ENCODE data around the gene SEC61A2.
"Not testable (repeated sequence)": the region's sequence is repeated elsewhere in the genome, so short reads cannot be mapped to it uniquely, and the experiment has no call there.

Gene SEC61A2

GRCh38 chr10:12129222-12130111, at the start of gene SEC61A2:
TSS of gene SEC61A2 (plus strand) at chr10:12129677. CDS start at chr10:12129788, 111 bp downstream.
- DNase-seq = peak; percentile 99

- no peak for DNase-seq
Observed at GRCh38 chr10:12081470-12081869, 48.0 kb upstream of the SEC61A2 start.

GRCh38 chr10:12081879-12082557, 47.5 kb upstream of the SEC61A2 start:
- DNase-seq = no peak

GRCh38 chr10:12088919-12089318, 40.6 kb upstream of the SEC61A2 start:
- no peak for DNase-seq

GRCh38 chr10:12091421-12091820, 38.1 kb upstream of the SEC61A2 start:
- no peak for DNase-seq

DNA sequence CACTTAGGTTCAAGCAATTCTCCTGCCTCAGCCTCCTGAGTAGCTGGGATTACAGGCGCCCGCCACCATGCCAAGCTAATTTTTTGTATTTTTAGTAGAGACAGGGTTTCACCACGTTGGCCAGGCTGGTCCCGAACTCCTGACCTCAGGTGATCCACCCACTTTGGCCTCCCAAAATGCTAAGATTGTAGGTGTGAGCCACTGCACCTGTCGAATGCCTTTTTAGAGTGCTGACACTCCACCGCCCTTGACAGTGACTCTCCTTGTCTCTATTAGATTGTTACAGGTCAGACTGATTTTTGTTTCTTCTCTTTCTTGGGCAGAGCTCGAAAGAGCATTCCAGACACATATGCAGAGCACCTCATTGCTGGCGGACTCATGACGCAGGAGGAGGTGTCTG, 32.1 kb upstream of the SEC61A2 start:
- not testable (repeated sequence) for DNase-seq

DNA sequence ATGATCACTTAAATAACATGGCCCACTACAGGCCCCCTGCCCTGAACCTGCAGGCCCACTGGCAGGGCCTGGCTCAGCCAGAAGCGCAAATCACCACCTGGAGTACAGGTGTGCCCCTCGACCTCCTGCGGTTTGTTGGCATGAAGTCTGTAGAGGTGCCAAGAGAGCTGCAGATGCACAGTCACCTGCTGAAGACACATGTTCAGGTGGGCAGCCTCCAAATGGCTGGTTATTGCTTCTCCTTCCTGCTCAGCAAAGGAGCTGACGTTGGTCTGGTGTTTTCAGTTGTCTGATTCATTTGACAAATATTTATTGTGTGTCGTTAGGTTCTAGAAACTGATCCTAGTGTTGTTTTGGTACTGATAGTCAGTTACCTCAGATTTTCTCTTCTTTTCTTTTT, 31.7 kb upstream of the SEC61A2 start:
- DNase-seq = no peak

- DNase-seq = no peak
Observed at GRCh38 chr10:12098966-12099365, 30.5 kb upstream of the SEC61A2 start.

DNA sequence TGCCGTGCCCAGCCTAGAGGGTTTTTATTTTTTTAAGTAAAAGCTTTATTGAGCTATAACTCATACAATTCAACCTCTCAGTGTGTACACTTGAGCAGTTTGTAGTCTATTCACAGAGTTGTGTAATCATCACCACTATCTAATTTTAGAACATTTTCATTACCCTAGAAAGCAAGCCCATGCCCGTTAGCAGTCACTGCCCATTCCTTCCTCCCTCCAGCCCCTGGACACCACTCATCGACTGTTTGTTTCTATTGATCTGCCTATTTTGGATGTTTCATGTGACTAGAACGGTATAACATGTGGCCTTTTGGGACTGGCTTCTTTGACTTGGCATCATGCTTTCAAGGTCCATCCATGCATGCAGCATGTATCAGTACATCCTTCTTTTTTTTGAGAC, 25.7 kb upstream of the SEC61A2 start:
- no peak for DNase-seq

DNA sequence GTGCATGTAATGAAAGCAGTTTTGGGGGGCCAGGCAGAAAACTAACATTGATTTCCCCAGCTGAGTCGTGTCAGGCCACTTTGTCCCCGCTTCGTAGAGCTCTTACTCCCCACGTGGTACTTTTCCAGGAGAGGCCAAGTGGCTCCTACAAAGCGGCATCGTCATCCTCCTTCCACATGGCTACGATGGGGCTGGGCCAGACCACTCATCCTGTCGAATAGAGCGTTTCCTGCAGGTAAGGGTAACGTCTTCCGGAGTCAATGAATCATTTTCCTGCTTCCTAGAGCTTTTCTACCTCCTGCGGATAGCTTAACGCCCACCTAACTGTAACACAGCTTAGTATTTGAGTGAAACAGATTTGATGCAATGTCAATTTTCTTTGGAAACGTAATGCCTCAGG, 21.7 kb upstream of the SEC61A2 start:
- no peak for DNase-seq

- no peak for DNase-seq
Observed at GRCh38 chr10:12109286-12109685, 20.2 kb upstream of the SEC61A2 start.

- DNase-seq = no peak
Observed at GRCh38 chr10:12111528-12111927, 17.9 kb upstream of the SEC61A2 start.

GRCh38 chr10:12113627-12114026, 15.8 kb upstream of the SEC61A2 start:
- no peak for DNase-seq

GRCh38 chr10:12121673-12122072, 7.8 kb upstream of the SEC61A2 start:
- DNase-seq = no peak

GRCh38 chr10:12130237-12130872, 878 bp downstream of the SEC61A2 start:
- no peak for DNase-seq

DNA sequence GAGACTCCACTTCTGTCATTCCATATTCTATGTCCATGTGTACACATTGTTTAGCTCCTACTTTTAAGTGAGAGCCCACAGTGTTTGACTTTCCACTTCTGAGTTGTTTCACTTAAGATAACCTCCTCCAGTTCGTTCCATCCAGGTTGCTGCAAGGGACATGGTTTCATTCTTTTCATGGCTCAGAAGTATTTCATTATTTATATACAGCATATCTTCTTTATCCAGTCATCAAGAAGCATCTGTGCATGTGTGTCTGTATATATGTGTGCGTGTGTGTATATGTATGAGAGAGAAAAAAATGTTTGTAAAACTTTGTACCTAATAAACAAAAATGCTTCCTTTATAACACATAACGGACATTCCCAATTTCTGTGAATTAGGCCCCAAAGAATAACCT, 6.2 kb downstream of the SEC61A2 start:
- DNase-seq = no peak

- DNase-seq = no peak
Observed at GRCh38 chr10:12140038-12140437, 10.6 kb downstream of the SEC61A2 start.

DNA sequence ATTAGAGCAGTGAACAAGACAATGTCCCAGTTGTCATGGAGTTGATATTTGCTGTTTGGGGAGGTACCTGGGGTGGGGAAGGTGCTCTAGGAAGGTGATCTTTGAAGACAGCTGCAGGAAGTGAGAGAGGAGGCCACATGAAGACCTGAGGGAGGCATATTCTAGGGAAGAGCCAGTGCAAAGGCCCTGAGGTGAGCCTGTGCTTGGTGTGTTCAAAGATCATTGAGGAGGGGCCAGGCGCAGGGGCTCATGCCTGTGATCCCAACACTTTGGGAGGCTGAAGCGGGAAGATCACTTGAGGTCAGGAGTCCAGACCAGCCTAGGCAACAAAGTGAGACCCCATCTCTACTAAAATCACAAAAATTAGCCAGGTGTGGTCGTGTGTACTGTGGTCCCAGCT, 15.1 kb downstream of the SEC61A2 start:
- DNase-seq = no peak

- DNase-seq = no peak
Observed at GRCh38 chr10:12150163-12150562, 20.7 kb downstream of the SEC61A2 start.

- no peak for DNase-seq
Observed at GRCh38 chr10:12154516-12154915, 25.0 kb downstream of the SEC61A2 start.

DNA sequence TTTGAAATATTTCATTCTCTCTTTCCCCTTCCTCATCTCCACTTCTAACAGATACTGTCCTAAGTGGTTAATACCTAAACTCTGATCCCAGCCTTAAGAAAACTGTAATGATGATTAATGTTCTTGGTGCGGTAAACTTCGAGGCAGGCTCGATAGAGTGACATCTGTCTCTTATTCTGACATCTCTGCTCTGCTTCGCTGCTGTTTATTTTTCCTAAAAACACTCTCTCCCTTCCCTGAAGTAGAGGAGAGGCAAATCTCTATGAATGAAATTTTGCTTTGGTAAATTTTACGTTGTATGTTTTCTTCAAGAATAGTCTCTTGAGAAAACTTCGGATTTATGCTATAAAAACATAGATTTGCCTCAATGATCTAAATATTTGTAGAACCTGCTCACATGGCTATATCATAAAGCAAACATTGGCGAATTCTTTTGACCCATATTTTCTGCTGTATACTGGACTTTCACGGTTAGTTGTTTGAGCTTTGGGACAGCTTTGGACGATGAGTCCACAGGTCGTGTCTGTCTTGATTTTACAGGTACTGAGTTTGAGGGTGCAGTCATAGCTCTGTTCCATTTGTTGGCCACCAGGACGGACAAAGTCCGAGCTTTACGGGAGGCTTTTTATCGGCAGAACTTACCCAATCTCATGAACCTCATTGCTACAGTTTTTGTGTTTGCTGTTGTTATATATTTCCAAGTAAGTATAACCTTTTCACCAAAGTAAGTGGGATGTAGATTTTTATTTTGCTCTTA, 27.1 kb downstream of the SEC61A2 start:
- no peak for DNase-seq

DNA sequence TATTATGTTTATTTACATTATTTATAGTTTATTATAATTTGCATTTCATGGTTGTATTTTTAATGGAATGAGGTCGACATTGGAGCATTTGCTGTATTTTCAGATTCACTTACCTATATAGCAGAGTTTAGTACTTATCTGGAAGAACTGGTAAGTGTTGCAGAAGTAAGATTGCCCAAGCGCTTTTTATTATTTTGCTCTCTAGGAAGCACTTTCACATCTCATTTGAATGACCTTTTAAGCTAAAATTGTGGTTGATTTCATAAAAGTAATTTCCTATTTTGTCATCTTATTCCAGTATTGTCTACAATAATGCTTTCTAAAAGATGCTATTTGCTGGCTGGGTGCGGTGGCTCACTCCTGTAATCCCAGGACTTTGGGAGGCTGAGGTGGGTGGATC, 28.6 kb downstream of the SEC61A2 start:
- DNase-seq = no peak

DNA sequence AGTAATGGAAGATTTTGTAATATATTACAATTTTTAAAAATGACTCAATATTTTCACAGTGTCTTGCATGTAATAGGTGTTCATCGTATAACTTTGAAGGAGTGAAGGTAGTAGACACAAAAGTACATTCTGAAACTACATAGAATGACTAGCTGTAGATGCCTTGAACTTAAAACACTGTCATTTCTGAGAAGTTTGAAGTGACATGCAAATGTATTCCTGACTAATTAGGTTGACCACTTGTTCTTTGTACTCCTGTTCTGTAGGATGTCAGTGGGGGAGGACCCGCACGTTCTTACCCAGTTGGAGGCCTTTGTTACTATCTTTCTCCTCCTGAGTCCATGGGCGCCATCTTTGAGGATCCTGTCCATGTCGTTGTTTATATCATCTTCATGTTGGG, 31.2 kb downstream of the SEC61A2 start:
- DNase-seq = no peak

All from activated CD8-positive, alpha-beta memory T cell treated with anti-CD3 and anti-CD28 coated beads, Interleukin-2, amount 50 U/mL, for 4 hours (primary cell).